HG02798 (cell line): Measurements from ENCODE around the gene MPRIP.
"Not testable (repeated sequence)": the region's sequence is repeated elsewhere in the genome, so short reads cannot be mapped to it uniquely, and the experiment has no call there.

ENCODE experiments used
- ATAC-seq: cut with Tn5 transposase; IDR thresholded peaks from one replicate; pipeline ENCODE4 v1.9.1; 2021; ENCODE audit warnings: mild to moderate bottlenecking; ENCODE audit not compliant: unreplicated experiment, poor library complexity

MPRIP gene

GRCh38 chr17:17156511-17156910 is 114.3 kb downstream of the MPRIP start:
- no peak for ATAC-seq

- ATAC-seq = no peak
Observed at GRCh38 chr17:17157041-17157440, 114.8 kb downstream of the MPRIP start.

- not testable (repeated sequence) for ATAC-seq
Observed at GRCh38 chr17:17158506-17158905, 116.2 kb downstream of the MPRIP start.

- no peak for ATAC-seq
Observed at GRCh38 chr17:17159571-17159970, 117.3 kb downstream of the MPRIP start.

GRCh38 chr17:17161121-17161520 is 118.9 kb downstream of the MPRIP start:
- ATAC-seq = no peak

- no peak for ATAC-seq
Observed at GRCh38 chr17:17161759-17162158, 119.5 kb downstream of the MPRIP start.

- ATAC-seq = no peak
Observed at GRCh38 chr17:17164156-17164555, 121.9 kb downstream of the MPRIP start.

- ATAC-seq = no peak
Observed at GRCh38 chr17:17164676-17165075, 122.4 kb downstream of the MPRIP start.

- no peak for ATAC-seq
Observed at GRCh38 chr17:17165666-17166308, 123.5 kb downstream of the MPRIP start.

GRCh38 chr17:17166446-17166845 is 124.2 kb downstream of the MPRIP start:
- no peak for ATAC-seq

- ATAC-seq = no peak
Observed at GRCh38 chr17:17167356-17167755, 125.1 kb downstream of the MPRIP start.

- ATAC-seq = no peak
Observed at GRCh38 chr17:17167986-17168385, 125.7 kb downstream of the MPRIP start.

GRCh38 chr17:17168401-17168800 is 126.1 kb downstream of the MPRIP start:
- ATAC-seq = no peak

GRCh38 chr17:17169396-17169795 is 127.1 kb downstream of the MPRIP start:
- no peak for ATAC-seq

- no peak for ATAC-seq
Observed at GRCh38 chr17:17170346-17170985, 128.2 kb downstream of the MPRIP start.

GRCh38 chr17:17171186-17171585 is 128.9 kb downstream of the MPRIP start:
- ATAC-seq = no peak

GRCh38 chr17:17172001-17172939 is 130.0 kb downstream of the MPRIP start:
- ATAC-seq = no peak

GRCh38 chr17:17172990-17173389 is 130.7 kb downstream of the MPRIP start:
- no peak for ATAC-seq

GRCh38 chr17:17173921-17174320 is 131.7 kb downstream of the MPRIP start:
- no peak for ATAC-seq

- ATAC-seq = no peak
Observed at GRCh38 chr17:17175340-17175739, 133.1 kb downstream of the MPRIP start.

- no peak for ATAC-seq
Observed at GRCh38 chr17:17175917-17176316, 133.7 kb downstream of the MPRIP start.
